ENCODE results near the gene KCNJ18. TPM values are rescaled to one million over a fixed set of nuclear protein-coding genes. Genes with fewer than 3 reads are reported as not detected.
A peak's percentile ranks its signal among the peaks of the same experiment; 100 is the strongest.
"Not testable (repeated sequence)": the region's sequence is repeated elsewhere in the genome, so short reads cannot be mapped to it uniquely, and the experiment has no call there.

The KCNJ18 gene
- total RNA-seq, 4 donors from 2014 or later = not detected

GRCh38 chr17:21711182-21711581, 18.9 kb downstream of the KCNJ18 start:
- ATAC-seq (no peak), DNase-seq (no peak)
- Histone ChIP-seq H3K4me1 (no peaks in the 10 kb centered on the region), H3K36me3 (no peaks in the 10 kb centered on the region), H3K27ac (no peak overlapping the region), H3K9me3 (no peaks in the 10 kb centered on the region), H3K4me3 (no peak overlapping the region), H3K27me3 (no peaks in the 10 kb centered on the region)
- no peak for TF ChIP-seq CTCF (IDR thresholded peaks at IDR 0.05 in 4 of 5, conservative IDR thresholded peaks at IDR 0.05 in 1 of 5)
- TF ChIP-seq POLR2A (IDR thresholded peaks at IDR 0.05) = no peak
- intact Hi-C loops (cut with DNase I; ENCODE audit: low total_unique reads) (no loop called here), in situ Hi-C loops (cut with MboI; ENCODE audit: low sequenced_read_pairs in 4 of 4) (loop anchor here (25.0 kb wide), 1 partner anchor 299 kb away; no protein-coding TSS in a partner anchor)

DNA sequence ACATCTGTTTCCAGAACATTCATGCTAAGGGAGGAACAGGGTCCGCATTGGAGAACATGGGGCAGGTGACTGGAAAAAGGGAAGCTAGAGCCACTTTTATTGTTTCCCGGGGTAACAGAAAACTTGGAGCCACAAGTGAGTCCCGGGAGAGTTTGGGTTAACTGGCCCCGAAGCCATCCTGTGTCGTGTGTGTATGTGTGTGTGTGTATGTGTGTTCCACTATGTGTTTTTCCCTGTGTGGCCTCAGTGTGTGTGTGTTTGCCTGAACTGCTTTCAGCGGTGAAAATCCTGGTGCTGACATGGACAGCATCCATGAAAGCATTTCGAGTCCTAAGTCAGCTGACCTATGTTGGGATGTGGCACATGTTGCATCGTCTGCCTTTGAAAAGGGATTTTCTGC, 20.7 kb downstream of the KCNJ18 start:
- H3K27ac ChIP-seq; H3K9me3 ChIP-seq; H3K4me3 ChIP-seq; H3K36me3 ChIP-seq; ATAC-seq; DNase-seq; H3K27me3 ChIP-seq; H3K4me1 ChIP-seq; intact Hi-C loops (cut with DNase I; ENCODE audit: low total_unique reads): not testable (repeated sequence)
- in situ Hi-C loops (cut with MboI; ENCODE audit: low sequenced_read_pairs in 4 of 4) = loop anchor here (25.0 kb wide), 1 partner anchor 301 kb away; no protein-coding TSS in a partner anchor

- peak in 1 of 2 donors; percentile 42 for ATAC-seq
- in situ Hi-C loops (cut with MboI; ENCODE audit: low sequenced_read_pairs in 4 of 4) = loop anchor here (25.0 kb wide), 1 partner anchor 301 kb away; no protein-coding TSS in a partner anchor
- DNase-seq = not testable (repeated sequence)
These were observed 21.3 kb downstream of the KCNJ18 start for GRCh38 chr17:21713631-21714030.

DNA sequence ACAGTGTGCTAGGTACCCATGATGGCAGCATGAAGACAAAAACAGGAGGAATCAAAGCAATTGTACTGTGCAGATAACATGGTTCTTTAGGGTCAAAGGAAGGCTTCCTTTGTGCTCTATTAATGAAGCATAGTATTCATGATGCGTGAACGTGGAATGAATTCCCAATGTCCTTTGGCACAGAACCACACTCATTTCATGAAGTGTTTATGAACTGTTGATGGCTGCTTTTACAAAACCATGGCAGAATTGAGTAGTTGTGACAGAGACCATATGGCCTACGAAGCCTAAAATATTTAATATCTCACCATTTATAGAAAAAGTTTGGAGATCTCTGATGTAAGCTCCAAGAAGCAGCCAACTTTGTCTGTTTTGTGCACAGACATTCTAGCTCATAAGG, 22.4 kb downstream of the KCNJ18 start:
- ATAC-seq; H3K4me1 ChIP-seq; H3K27ac ChIP-seq; H3K4me3 ChIP-seq; H3K36me3 ChIP-seq; H3K27me3 ChIP-seq; intact Hi-C loops (cut with DNase I; ENCODE audit: low total_unique reads); DNase-seq; H3K9me3 ChIP-seq: not testable (repeated sequence)
- in situ Hi-C loops (cut with MboI; ENCODE audit: low sequenced_read_pairs in 4 of 4) = loop anchor here (25.0 kb wide), 1 partner anchor 302 kb away; no protein-coding TSS in a partner anchor

More at GRCh38 chr17:21713631-21714030, 21.3 kb downstream of the KCNJ18 start:
- intact Hi-C loops (cut with DNase I; ENCODE audit: low total_unique reads); H3K4me3 ChIP-seq; H3K27me3 ChIP-seq; H3K27ac ChIP-seq; H3K4me1 ChIP-seq; H3K9me3 ChIP-seq; H3K36me3 ChIP-seq: not testable (repeated sequence)

- intact Hi-C loops (cut with DNase I; ENCODE audit: low total_unique reads); DNase-seq; H3K4me1 ChIP-seq; H3K27ac ChIP-seq; H3K9me3 ChIP-seq; ATAC-seq; H3K27me3 ChIP-seq; H3K36me3 ChIP-seq; H3K4me3 ChIP-seq: not testable (repeated sequence)
- in situ Hi-C loops (cut with MboI; ENCODE audit: low sequenced_read_pairs in 4 of 4) = loop anchor here (25.0 kb wide), 1 partner anchor 304 kb away; no protein-coding TSS in a partner anchor
These were observed 23.6 kb downstream of the KCNJ18 start for GRCh38 chr17:21715877-21716276.

- H3K27ac ChIP-seq; intact Hi-C loops (cut with DNase I; ENCODE audit: low total_unique reads); H3K4me3 ChIP-seq; H3K9me3 ChIP-seq; DNase-seq; H3K4me1 ChIP-seq; ATAC-seq; H3K36me3 ChIP-seq; H3K27me3 ChIP-seq: not testable (repeated sequence)
- in situ Hi-C loops (cut with MboI; ENCODE audit: low sequenced_read_pairs in 4 of 4) = loop anchor here (25.0 kb wide), 1 partner anchor 307 kb away; no protein-coding TSS in a partner anchor
These were observed 26.6 kb downstream of the KCNJ18 start for GRCh38 chr17:21718971-21719370.

- H3K36me3 ChIP-seq; H3K27me3 ChIP-seq; DNase-seq; H3K9me3 ChIP-seq; H3K4me3 ChIP-seq; ATAC-seq; H3K27ac ChIP-seq; H3K4me1 ChIP-seq; intact Hi-C loops (cut with DNase I; ENCODE audit: low total_unique reads): not testable (repeated sequence)
- in situ Hi-C loops (cut with MboI; ENCODE audit: low sequenced_read_pairs in 4 of 4) = loop anchor here (25.0 kb wide), 1 partner anchor 307 kb away; no protein-coding TSS in a partner anchor
These were observed 27.3 kb downstream of the KCNJ18 start for GRCh38 chr17:21719511-21720226.

DNA sequence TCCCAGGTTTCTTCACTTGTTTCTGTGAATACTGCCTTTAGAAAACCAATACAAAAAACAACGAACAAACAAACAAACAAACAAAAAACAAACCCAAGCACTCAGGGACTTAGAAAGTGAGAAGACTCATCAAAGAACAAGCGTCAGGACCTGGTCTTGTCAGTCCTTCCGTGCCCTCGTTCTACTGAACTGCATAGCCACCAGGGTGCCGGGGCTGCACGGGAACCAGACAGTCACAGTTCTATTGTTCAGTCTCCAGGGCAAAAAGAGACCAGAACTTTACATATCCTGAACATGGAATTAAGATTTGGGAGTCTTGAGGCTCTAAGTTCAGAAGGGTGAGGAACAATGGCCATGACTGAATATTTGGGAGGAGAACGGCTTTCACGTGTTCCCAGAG, 28.2 kb downstream of the KCNJ18 start:
- H3K36me3 ChIP-seq; H3K9me3 ChIP-seq; H3K4me1 ChIP-seq; H3K27me3 ChIP-seq; intact Hi-C loops (cut with DNase I; ENCODE audit: low total_unique reads); H3K4me3 ChIP-seq; ATAC-seq; H3K27ac ChIP-seq; DNase-seq: not testable (repeated sequence)
- in situ Hi-C loops (cut with MboI; ENCODE audit: low sequenced_read_pairs in 4 of 4) = loop anchor here (25.0 kb wide), 1 partner anchor 308 kb away; no protein-coding TSS in a partner anchor

DNA sequence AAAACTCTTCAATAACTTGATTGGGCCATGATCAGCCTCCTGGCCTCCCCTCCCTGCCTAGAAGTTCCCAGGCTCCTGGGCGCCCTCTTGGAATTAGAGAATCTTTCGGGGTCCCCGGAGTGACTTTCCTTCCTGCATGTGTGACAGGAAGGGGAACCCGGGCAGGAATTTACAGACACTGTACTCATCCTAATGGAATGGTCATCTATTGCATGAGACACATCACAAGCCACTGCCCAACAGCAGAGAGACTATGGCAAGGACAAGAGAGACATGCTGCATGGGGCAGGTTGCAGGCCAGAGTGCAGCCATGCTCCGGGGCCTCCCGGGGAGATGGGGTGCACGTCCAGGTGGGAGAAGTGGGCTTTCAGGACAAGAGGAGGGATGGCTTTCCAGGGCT, 29.9 kb downstream of the KCNJ18 start:
- H3K9me3 ChIP-seq; DNase-seq; H3K4me1 ChIP-seq; H3K27ac ChIP-seq; ATAC-seq; H3K36me3 ChIP-seq; intact Hi-C loops (cut with DNase I; ENCODE audit: low total_unique reads); H3K4me3 ChIP-seq; H3K27me3 ChIP-seq: not testable (repeated sequence)
- in situ Hi-C loops (cut with MboI; ENCODE audit: low sequenced_read_pairs in 4 of 4) = loop anchor here (25.0 kb wide), 1 partner anchor 310 kb away; no protein-coding TSS in a partner anchor

- ATAC-seq; H3K4me3 ChIP-seq; H3K36me3 ChIP-seq; intact Hi-C loops (cut with DNase I; ENCODE audit: low total_unique reads); H3K4me1 ChIP-seq; H3K27me3 ChIP-seq; DNase-seq; H3K9me3 ChIP-seq; H3K27ac ChIP-seq: not testable (repeated sequence)
- in situ Hi-C loops (cut with MboI; ENCODE audit: low sequenced_read_pairs in 4 of 4) = loop anchor here (25.0 kb wide), 1 partner anchor 312 kb away; no protein-coding TSS in a partner anchor
These were observed 32.1 kb downstream of the KCNJ18 start for GRCh38 chr17:21724216-21725006.

Data from gastrocnemius medialis (tissue), 4 donors.